ENCODE data around the gene PIP5KL1. TPM values are rescaled to one million over a fixed set of nuclear protein-coding genes. Genes with fewer than 3 reads are reported as not detected.
A peak's percentile ranks its signal among the peaks of the same experiment; 100 is the strongest.

PIP5KL1 gene
- total and polyA plus RNA-seq, 4 donors, result 2.0 to 9.0 (median 4.9) TPM

DNA sequence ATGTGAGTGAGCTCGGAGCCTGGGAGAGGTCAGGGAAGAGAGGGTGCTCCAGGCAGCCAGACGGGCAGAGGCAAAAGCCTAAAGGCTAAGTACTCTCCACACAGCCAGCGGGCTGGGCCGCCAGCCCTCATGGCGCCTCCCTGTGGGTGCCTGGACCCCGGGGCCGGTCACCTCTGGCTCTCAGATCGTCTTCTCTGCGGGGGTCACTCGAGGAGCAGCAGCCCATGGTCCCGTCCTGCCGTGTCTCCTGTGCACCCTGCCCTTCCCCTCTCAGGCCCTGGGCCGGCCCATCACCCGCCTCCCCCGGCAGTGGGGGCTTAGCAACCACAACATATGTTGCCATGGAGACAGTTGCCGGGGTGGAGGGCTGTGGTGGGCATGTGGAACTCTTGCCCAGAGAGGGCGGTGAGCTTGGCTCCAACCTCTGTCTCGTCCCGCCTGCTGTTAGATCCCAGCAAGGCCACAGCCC, 57.3 kb downstream of the PIP5KL1 start:
- no peak overlapping the region for H3K4me3 ChIP-seq
- WGBS, 2 donors, result 75 to 80% methylated on average over 19 of the region's 19 CpGs
- ATAC-seq (ENCODE audit: insufficient read depth, low FRiP score), result no peak
- peaks cover 0 to 44% (median 21%) of the 10 kb centered on the region in 5 donors for H3K4me1 ChIP-seq (ENCODE audit: control insufficient read depth in 5 of 5, insufficient read depth in 5 of 5, low read length in 5 of 5)
- no peak overlapping the region for H3K9ac ChIP-seq (ENCODE audit: insufficient read depth in 1 of 2, low read length in 2 of 2)
- H3K9me3 ChIP-seq (ENCODE audit: control insufficient read depth in 4 of 4, insufficient read depth in 3 of 4, low read length in 3 of 4), result no peaks in the 10 kb centered on the region
- peaks cover 0 to 24% (median 9%) of the 10 kb centered on the region in 4 donors for H3K36me3 ChIP-seq (ENCODE audit: control insufficient read depth in 4 of 4, insufficient read depth in 4 of 4, low read length in 4 of 4)
- H3K27ac ChIP-seq (ENCODE audit: low read depth in 1 of 2, low read length in 1 of 2), result no peak overlapping the region
- DNase-seq, result peak in 1 of 3 donors; percentile 42
- H3K27me3 ChIP-seq (ENCODE audit: control insufficient read depth in 3 of 3, insufficient read depth in 3 of 3, low read length in 2 of 3), result no peaks in the 10 kb centered on the region
- TF ChIP-seq, protein P1, sequence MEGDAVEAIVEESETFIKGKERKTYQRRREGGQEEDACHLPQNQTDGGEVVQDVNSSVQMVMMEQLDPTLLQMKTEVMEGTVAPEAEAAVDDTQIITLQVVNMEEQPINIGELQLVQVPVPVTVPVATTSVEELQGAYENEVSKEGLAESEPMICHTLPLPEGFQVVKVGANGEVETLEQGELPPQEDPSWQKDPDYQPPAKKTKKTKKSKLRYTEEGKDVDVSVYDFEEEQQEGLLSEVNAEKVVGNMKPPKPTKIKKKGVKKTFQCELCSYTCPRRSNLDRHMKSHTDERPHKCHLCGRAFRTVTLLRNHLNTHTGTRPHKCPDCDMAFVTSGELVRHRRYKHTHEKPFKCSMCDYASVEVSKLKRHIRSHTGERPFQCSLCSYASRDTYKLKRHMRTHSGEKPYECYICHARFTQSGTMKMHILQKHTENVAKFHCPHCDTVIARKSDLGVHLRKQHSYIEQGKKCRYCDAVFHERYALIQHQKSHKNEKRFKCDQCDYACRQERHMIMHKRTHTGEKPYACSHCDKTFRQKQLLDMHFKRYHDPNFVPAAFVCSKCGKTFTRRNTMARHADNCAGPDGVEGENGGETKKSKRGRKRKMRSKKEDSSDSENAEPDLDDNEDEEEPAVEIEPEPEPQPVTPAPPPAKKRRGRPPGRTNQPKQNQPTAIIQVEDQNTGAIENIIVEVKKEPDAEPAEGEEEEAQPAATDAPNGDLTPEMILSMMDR (IDR thresholded peaks at IDR 0.05; ENCODE audit: control extremely low read depth, extremely low read depth), result no peak

DNA sequence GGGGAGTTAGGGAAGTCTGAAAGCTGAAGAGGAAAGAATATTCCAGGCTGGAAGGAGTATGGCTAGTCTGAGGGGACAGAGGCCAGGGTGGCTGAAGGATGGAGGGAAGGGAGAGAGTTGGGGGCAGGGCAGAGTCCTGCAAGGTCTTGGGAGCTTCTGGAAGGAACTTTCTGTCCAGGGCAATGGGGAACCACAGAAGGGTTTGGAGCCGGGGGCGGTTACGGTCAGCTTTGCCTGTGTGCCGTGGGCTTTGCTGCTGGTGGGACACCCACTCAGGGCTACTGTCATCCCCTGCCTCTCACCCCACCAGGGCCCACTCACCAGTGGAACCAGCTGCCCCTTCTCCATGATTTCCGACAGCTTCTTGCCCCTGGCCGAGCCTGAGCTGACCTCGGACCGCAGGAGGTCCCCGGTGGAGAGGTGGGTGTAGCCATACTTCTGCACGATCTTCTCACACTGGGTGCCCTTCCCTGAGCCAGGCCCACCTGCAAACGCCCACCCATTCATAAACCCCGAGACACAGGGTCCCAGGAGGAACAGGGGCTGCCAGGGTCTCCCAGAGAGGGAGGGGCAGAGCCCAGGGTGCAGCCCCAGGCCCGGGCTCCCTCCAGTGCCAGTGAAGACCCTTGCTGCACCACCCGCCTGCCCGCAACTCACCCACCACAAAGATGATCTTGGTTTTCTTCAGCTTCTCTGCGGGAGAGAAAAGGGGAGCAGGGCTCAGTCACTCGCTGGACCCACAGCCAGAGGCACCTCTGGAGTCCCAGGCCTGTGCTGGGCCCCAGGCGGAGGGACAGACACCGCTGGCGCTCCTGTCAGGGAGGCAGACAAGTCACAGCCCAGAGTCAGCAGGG, 58.0 kb downstream of the PIP5KL1 start:
- Histone ChIP-seq H3K4me3 (no peak overlapping the region), H3K27me3 (ENCODE audit: control insufficient read depth in 3 of 3, insufficient read depth in 3 of 3, low read length in 2 of 3) (no peaks in the 10 kb centered on the region), H3K9me3 (ENCODE audit: control insufficient read depth in 4 of 4, insufficient read depth in 3 of 4, low read length in 3 of 4) (no peaks in the 10 kb centered on the region), H3K4me1 (ENCODE audit: control insufficient read depth in 5 of 5, insufficient read depth in 5 of 5, low read length in 5 of 5) (peaks cover 0 to 37% (median 22%) of the 10 kb centered on the region in 5 donors), H3K27ac (ENCODE audit: low read depth in 1 of 2, low read length in 1 of 2) (no peak overlapping the region), H3K9ac (ENCODE audit: insufficient read depth in 1 of 2, low read length in 2 of 2) (no peak overlapping the region), H3K36me3 (ENCODE audit: control insufficient read depth in 4 of 4, insufficient read depth in 4 of 4, low read length in 4 of 4) (peaks cover 0 to 29% (median 9%) of the 10 kb centered on the region in 4 donors)
- TF ChIP-seq, protein P1 (IDR thresholded peaks at IDR 0.05; ENCODE audit: control extremely low read depth, extremely low read depth), result no peak
- no peak for DNase-seq
- no peak for ATAC-seq (ENCODE audit: insufficient read depth, low FRiP score)
- WGBS, 2 donors, result 93 to 95% methylated on average over 19 to 20 of the region's 20 CpGs

DNA sequence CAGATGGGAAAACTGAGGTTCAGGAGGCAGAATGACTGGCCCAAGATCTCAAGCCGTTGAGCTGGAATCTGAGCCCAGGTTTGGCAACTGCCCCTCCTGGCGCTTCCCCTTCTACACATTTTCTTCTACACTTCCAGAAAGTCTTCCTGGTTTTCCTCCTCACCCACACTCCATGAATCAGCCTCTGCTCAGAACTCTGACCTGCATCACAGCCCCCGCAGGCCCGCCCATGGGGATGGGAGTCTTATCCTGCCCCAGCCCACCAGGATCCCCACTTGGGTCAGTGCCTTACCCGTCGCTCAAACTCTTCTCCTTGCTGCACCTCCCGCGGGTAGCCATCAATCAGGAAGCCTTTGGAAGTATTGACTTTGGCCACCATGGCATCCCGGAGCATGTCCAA, 59.0 kb downstream of the PIP5KL1 start:
- Histone ChIP-seq H3K27ac (ENCODE audit: low read depth in 1 of 2, low read length in 1 of 2) (no peak overlapping the region), H3K27me3 (ENCODE audit: control insufficient read depth in 3 of 3, insufficient read depth in 3 of 3, low read length in 2 of 3) (no peaks in the 10 kb centered on the region), H3K4me1 (ENCODE audit: control insufficient read depth in 5 of 5, insufficient read depth in 5 of 5, low read length in 5 of 5) (peaks cover 0 to 30% (median 22%) of the 10 kb centered on the region in 5 donors), H3K4me3 (no peak overlapping the region), H3K9me3 (ENCODE audit: control insufficient read depth in 4 of 4, insufficient read depth in 3 of 4, low read length in 3 of 4) (no peaks in the 10 kb centered on the region), H3K36me3 (ENCODE audit: control insufficient read depth in 4 of 4, insufficient read depth in 4 of 4, low read length in 4 of 4) (peaks cover 0 to 29% (median 9%) of the 10 kb centered on the region in 4 donors), H3K9ac (ENCODE audit: insufficient read depth in 1 of 2, low read length in 2 of 2) (no peak overlapping the region)
- no peak for ATAC-seq (ENCODE audit: insufficient read depth, low FRiP score)
- WGBS, 2 donors, result 89 to 91% methylated on average over 9 of the region's 9 CpGs
- no peak for DNase-seq
- TF ChIP-seq, protein P1 (IDR thresholded peaks at IDR 0.05; ENCODE audit: control extremely low read depth, extremely low read depth), result no peak
